Measurements from ENCODE around the gene YTHDF2.
A peak's percentile ranks its signal among the peaks of the same experiment; 100 is the strongest.
"Not testable (repeated sequence)": the region's sequence is repeated elsewhere in the genome, so short reads cannot be mapped to it uniquely, and the experiment has no call there.

YTHDF2 gene

DNA sequence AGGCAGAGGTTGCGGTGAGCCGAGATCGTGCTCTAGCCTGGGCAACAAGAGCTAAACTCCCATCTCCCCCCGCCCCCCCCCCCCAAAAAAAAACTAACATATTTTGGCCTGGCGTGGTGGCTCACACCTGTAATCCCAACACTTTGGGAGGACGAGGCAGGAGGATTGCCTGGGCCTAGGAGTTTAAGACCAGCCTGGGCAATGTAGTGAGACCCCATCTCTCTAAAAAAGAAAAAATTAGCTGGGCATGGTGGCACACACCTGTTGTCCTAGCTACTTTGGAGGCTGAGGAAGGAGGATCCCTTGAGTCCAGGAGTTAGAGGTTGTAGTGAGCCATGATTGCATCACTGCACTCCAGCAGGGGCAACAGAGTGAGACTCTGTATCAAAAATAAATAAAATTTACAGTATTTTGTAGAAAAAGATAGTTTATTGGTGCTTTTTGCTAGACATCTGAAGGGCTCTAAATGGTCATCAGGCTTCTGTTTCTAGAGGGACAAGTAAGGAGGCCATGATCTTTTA, 9.0 kb downstream of the YTHDF2 start:
- FAIRE-seq (no peak), DNase-seq (ENCODE audit: insufficient read length, low spot score) (no peak)
- no peak for TF ChIP-seq POLR2A (IDR thresholded peaks at IDR 0.05; ENCODE audit: low read depth, low read length)

DNA sequence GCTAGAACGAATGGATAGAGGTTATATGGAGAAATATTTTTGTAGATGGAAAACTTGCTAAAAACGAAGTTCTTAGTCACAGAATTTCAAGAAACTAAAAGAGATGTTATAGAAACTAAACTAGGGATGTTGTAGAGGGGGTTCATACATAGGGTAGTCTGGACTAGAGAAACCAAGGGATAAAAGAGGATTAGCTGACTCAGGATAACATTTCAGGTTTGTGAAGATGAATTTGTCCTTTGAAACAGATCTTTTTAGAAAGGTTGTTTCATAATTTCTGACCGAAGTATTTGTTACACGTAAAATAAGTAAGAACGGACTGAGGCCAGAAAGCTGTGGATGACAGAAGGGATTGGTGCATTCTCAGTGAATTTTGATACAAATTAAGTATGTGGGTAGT, 13.6 kb downstream of the YTHDF2 start:
- FAIRE-seq, result no peak
- no peak for TF ChIP-seq POLR2A (IDR thresholded peaks at IDR 0.05; ENCODE audit: low read depth, low read length)
- DNase-seq (ENCODE audit: insufficient read length, low spot score), result no peak

DNA sequence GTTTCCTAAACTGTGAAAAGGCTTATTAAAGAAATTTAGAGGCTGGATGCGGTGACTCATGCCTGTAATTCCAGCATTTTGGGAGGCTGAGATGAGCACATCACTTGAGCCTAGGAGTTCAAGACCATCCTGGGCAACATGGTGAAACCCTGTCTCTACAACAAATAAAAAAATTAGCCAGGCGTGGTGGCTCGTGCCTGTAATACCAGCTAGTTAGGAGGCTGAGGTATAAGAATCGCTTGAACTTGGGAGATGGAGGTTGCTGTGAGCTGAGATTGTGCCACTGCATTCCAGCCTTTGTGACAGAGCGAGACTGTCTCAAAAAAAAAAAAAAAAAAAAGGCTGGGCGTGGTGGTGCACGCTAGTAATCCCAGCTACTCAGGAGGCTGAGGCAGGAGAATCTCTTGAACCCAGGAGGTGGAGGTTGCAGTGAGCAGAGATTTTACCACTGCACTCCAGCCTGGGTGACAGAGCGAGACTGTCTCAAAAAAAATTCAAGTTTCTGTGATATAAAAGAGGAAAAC, 14.1 kb downstream of the YTHDF2 start:
- not testable (repeated sequence) for FAIRE-seq; DNase-seq (ENCODE audit: insufficient read length, low spot score)

DNA sequence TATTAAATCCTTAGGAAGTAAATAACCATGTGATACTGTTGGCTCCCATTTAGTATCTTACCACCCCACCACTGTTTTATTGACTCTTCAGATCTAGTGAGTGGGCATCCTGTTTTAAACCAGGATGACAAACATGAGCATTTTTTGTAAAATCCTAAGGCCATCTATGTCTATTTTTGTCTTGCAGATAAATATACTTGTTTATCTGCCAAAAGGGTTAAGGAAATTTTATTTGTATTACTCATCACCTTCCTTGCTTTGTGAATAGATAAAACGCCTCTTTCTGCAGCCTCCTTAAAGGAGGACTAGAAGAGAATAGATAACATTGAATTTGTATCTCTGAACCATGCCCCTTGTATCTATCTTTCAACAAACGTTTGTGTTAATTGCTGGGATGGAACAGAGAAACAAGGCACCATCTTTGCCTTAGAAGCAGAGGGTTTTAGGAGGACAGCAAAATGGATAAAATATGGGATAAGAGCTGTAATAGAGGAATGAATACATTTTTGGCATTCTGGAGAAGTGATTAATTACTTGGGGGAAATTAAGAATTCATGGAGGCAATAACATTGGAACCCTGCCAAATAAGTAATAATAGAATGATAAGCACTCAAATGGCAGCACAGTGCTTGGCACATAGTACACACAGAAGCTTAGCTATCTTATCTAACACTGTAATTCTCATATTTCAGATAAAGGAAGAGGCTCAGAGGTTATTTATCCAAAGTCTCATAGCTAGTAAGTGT, 14.7 kb downstream of the YTHDF2 start:
- TF ChIP-seq POLR2A (IDR thresholded peaks at IDR 0.05; ENCODE audit: low read depth, low read length), result no peak
- FAIRE-seq (peak; percentile 27), DNase-seq (ENCODE audit: insufficient read length, low spot score) (peak; percentile 14)

DNA sequence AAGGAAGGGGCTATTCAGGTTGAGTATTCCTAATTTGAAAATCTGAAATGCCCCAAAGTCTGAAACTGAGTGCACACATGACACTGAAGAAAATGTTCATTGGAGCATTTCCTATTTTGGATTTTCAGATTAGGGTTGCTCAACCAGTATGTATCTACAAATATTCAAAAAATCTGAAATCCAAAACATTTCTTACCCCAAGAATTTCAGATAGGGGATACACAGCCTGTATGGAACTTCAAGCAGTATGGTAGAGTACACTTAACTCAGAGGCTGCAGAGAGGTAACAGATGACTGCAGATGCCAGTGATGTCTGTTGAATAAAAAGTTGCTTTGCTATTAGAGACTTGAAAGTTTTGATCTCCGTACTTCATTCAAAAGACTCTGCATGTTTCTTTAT, 19.0 kb downstream of the YTHDF2 start:
- no peak for DNase-seq (ENCODE audit: insufficient read length, low spot score)
- no peak for TF ChIP-seq POLR2A (IDR thresholded peaks at IDR 0.05; ENCODE audit: low read depth, low read length)
- FAIRE-seq, result no peak

DNA sequence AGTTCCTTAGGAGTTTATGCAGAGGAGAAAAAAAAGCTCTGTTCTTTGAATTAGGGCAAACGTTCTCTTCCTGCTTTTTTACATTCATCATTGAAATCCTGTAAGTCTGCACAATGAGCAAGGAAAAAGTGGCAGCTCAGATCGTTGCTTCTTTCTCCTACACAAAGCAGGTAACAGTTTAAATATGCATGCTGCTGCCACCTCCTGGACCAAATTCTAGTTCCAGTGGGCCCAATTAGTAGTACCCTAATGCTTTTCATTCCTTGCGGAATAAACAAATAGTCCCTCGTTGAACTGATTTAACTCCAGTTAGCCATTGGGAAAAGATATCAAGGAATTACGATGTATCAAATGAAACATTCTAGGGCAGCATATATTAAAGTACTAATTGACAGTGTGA, 20.1 kb downstream of the YTHDF2 start:
- no peak for TF ChIP-seq POLR2A (IDR thresholded peaks at IDR 0.05; ENCODE audit: low read depth, low read length)
- FAIRE-seq (no peak), DNase-seq (ENCODE audit: insufficient read length, low spot score) (no peak)

DNA sequence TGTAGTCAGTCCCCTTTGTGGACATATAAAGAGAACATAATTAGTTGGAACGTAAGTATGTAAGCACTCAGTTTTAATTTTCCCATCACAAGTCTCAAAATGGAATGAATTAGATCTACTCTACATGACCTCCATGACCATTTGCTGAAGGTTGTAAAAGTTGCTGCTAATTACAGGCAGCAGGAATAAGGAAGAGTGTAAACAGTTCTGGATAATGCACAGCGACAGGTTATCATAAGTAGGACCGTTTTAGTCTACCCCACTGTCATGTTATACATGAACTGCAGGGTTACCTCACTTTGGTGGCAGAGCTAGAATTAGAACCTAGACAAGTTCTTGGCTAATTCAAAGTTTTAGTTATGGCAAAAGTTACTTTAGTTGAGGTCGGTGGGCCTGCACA, 21.7 kb downstream of the YTHDF2 start:
- no peak for TF ChIP-seq POLR2A (IDR thresholded peaks at IDR 0.05; ENCODE audit: low read depth, low read length)
- FAIRE-seq, result no peak

DNA sequence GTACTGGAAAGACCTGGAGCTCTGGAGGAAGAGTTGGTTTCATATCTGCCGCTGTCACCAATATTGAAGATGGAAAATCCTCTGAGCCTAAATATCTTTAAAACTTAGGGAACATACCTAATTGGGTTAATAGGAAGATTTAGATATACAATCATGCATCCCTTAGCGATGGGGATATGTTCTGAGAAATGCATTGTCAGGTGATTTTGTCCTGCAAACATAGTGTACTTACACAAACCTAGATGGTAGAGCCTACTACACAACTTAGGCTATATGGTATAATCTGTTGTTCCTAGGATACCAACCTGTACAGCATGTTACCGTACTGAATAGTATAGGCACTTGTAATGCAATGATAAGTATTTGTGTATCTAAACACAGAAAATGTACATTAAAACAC, 22.5 kb downstream of the YTHDF2 start:
- TF ChIP-seq POLR2A (IDR thresholded peaks at IDR 0.05; ENCODE audit: low read depth, low read length), result no peak
- FAIRE-seq (no peak), DNase-seq (ENCODE audit: insufficient read length, low spot score) (no peak)

More for the DNA sequence above, 21.7 kb downstream of the YTHDF2 start:
- no peak for DNase-seq (ENCODE audit: insufficient read length, low spot score)

DNA sequence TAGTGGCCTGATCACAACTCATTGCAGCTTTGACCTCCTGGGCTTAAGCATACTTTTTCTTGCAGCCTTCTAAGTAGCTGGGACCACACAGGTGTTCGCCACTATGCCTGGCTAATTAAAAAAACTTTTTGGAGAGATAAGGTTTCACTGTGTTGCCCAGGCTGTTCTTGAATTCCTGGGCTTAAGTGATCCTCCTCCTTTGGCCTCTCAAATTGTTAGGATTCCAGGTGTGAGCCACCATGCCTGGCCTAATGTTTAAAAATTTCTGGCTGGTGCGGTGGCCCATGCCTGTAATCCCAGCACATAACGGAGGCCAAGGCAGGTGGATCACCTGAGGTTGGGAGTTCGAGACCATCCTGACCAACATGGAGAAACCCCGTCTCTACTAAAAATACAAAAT, 24.4 kb downstream of the YTHDF2 start:
- DNase-seq (ENCODE audit: insufficient read length, low spot score) (no peak), FAIRE-seq (no peak)
- TF ChIP-seq POLR2A (IDR thresholded peaks at IDR 0.05; ENCODE audit: low read depth, low read length), result no peak

DNA sequence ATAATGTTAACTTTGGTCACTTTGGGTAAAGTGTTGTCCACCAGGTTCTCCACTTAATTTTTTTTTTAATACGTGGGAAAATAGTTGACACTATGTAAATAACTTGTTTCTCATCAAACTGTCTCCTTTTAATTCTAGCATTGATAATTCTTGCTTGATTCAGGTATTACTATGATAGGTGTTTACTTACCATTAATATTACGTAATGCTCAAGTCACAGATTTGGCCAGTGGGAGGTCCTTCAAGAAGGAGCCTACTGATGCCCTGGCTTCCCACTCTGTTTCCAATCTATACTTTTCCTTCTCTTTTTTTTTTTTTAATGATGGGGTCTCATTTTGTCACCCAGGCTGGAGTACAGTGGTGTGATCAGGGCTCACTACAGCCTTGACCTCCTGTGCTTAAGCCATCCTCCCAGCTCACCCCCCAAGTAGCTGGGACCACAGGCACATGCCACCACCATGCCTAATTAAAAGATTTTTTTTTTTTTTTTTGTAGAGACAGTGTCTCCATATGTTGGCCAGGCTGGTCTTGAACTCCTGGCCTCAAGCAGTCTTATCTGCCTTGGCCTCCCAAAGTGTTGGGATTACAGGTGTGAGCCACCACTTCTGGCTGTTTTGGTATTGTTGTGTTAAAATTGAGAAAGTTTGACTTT, 29.9 kb downstream of the YTHDF2 start:
- DNase-seq (ENCODE audit: insufficient read length, low spot score) (no peak), FAIRE-seq (no peak)
- no peak for TF ChIP-seq POLR2A (IDR thresholded peaks at IDR 0.05; ENCODE audit: low read depth, low read length)

DNA sequence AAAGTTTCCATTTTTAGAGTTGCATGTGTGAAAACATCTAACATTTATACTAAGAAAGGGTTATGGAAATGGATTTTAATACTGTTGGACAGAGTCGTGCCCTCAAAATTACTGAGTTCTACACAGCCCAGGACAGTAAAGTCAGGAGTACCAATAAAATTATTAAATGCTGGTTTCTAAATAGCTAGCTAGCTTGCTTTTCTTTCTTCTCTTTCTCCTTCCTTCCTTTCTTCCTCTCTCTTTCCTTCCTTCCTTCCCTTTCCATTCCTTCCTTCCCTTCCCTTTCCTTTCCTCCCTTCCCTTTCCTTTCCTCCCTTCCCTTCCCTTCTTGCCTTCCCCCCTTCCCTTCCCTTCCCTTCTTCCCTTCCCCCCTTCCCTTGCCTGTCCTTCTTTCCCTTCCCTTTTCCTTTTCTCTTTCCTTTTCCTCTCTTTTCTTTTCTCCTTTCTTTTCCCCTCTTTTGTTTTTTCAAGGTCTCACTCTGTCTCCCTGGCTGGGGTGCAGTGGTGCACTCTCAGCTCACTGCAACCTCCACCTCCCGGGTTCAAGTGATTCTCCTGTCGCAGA, 33.9 kb downstream of the YTHDF2 start:
- DNase-seq (ENCODE audit: insufficient read length, low spot score) (no peak), FAIRE-seq (no peak)
- TF ChIP-seq POLR2A (IDR thresholded peaks at IDR 0.05; ENCODE audit: low read depth, low read length), result no peak

DNA sequence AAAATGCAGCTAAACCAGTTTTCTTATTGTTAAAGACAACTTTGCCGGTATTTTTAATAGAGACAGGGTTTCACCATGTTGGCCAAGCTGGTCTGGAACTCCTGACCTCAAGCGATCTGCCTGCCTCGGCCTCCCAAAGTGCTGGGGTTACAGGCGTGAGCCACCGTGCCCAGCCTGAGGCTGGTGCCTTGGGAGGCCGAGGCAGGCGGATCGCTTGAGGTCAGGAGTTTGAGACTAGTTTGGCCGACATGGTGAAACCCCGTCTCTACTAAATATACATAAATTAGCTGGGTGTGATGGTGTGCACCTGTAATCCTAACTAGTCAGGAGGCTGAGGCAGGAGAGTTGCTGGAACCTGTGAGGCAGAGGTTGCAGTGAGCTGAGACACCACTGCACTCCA, 35.2 kb downstream of the YTHDF2 start:
- FAIRE-seq; DNase-seq (ENCODE audit: insufficient read length, low spot score): not testable (repeated sequence)

DNA sequence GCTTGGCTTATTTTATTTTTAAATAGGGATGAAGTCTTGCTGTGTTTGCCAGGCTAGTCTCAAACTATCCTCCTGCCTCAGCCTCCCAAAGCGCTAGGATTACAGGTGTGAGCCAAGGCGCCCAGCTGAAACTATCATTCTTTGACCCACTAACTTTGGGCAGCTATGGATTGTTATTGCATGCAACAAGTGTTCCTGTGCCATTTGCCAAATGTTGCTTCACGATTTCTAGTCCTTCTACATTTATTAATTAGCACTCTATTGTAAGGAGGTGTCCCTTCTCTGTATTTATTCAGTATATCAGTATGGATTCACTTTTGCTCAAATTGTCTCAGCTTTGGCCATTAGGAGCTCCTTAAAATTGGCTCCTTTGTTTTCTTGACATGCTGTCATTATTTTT, 36.4 kb downstream of the YTHDF2 start:
- no peak for FAIRE-seq

DNA sequence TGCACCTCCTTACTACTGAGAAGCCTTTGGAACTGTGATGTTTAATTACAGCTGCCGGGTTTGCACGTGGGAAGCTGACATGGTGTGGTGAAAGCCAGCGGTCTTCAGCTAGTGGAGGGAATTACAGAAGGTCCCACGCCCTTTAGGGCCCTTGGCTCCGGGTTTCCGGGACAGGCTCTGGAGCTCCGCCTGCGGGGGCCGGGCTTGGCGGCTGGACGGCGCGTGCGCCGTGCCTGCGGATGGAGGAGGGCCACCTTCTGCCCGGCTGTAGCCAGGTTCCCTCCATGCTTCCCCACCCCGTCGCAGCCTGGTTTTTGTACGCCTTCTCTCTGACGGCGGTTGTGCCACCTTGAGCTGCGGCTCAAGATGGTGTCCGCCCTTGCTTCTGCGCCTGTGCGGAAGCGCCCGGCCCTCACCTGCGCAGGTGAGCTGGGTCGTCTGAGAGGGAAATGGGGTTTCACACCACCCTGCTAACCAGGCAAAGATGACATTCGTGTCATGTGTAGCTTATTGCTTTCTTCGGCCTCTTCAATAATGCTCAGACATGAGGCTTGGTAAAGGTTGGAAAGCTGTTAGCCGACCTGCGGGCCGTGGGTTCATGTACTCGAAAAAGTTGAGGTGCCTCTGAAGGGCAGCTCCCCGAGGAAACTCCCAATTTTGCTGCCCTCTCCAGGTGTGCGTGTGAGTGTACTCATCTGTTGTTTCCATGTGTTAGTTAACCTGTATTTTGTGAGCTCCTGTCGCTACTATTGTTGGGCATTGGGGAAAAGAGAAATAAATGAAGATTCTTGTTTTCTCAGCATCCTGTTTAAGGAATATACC, 38.6 kb downstream of the YTHDF2 start:
- no peak for TF ChIP-seq POLR2A (IDR thresholded peaks at IDR 0.05; ENCODE audit: low read depth, low read length)
- no peak for DNase-seq (ENCODE audit: insufficient read length, low spot score)
- FAIRE-seq, result no peak

More for the DNA sequence above, 36.4 kb downstream of the YTHDF2 start:
- no peak for TF ChIP-seq POLR2A (IDR thresholded peaks at IDR 0.05; ENCODE audit: low read depth, low read length)
- no peak for DNase-seq (ENCODE audit: insufficient read length, low spot score)
